T-helper 17 cell (primary cell): ENCODE measurements around the gene TAF3. TPM values are rescaled to one million over a fixed set of nuclear protein-coding genes. Genes with fewer than 3 reads are reported as not detected.

Experiments
- ATAC-seq: fragments of 150-1000 bp; cut with Tn5 transposase; 2 replicates; pipeline ENCODE4 v1.10.0; 2021; ENCODE audit warnings: mild to moderate bottlenecking, moderate library complexity
- DNase-seq, 3 donors: peaks; one replicate each; pipeline versions ENCODE4 v3.0.0 to v3.0.0-alpha.2; 2020 to 2021
- H3K9me3 ChIP-seq: one replicate; pipeline ENCODE4 v1.7.0; 2013; ENCODE audit warnings: low read length, mild to moderate bottlenecking; ENCODE audit not compliant: control insufficient read depth, poor library complexity, severe bottlenecking
- H3K27ac Mint-ChIP-seq: one replicate; pipeline ENCODE4 v1.8.0; 2022; ENCODE audit warnings: mild to moderate bottlenecking, moderate library complexity, mixed read lengths
- H3K27me3 Mint-ChIP-seq: one replicate; pipeline ENCODE4 v1.8.0; 2022; ENCODE audit warnings: mixed read lengths
- H3K36me3 Mint-ChIP-seq: one replicate; pipeline ENCODE4 v1.8.0; 2022; ENCODE audit warnings: low read depth, mixed read lengths
- H3K4me1 Mint-ChIP-seq: one replicate; pipeline ENCODE4 v1.8.0; 2022; ENCODE audit warnings: mild to moderate bottlenecking, mixed read lengths
- H3K4me3 Mint-ChIP-seq: one replicate; pipeline ENCODE4 v1.8.0; 2022; ENCODE audit warnings: mild to moderate bottlenecking, moderate library complexity, mixed read lengths
- total RNA-seq, 4 donors: library from RNA in 2 of 4; stranded (reverse) in 2 of 4; gene quantifications; one replicate each; pipeline ENCODE4 v1.2.3 and lab custom pipeline; 2022 to 2026

The TAF3 gene
- total RNA-seq, 2 donors from 2014 or later, result 17.0 to 18.4 TPM

DNA sequence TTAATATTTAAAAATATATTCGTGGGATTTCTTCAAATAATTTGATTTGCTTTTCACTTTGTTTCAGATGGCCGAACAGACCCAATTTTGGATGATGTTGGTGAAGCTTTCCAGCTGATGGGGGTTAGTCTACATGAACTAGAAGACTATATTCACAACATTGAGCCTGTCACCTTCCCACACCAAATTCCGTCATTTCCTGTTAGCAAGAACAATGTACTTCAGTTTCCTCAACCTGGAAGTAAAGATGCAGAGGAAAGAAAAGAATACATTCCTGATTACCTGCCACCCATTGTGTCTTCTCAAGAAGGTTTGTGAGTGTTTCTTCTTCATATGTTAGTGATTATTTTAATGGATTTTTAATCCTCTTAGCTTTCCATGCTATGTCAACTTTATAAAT lies 5.9 kb downstream of the TAF3 start:
- Mint-ChIP-seq H3K36me3 (peaks cover 10% of the 10 kb centered on the region), H3K4me1 (peaks cover 36% of the 10 kb centered on the region), H3K27ac (no peak overlapping the region), H3K4me3 (no peak overlapping the region), H3K27me3 (no peaks in the 10 kb centered on the region)
- H3K9me3 ChIP-seq, result no peaks in the 10 kb centered on the region
- no peak for DNase-seq
- ATAC-seq, result no peak

DNA sequence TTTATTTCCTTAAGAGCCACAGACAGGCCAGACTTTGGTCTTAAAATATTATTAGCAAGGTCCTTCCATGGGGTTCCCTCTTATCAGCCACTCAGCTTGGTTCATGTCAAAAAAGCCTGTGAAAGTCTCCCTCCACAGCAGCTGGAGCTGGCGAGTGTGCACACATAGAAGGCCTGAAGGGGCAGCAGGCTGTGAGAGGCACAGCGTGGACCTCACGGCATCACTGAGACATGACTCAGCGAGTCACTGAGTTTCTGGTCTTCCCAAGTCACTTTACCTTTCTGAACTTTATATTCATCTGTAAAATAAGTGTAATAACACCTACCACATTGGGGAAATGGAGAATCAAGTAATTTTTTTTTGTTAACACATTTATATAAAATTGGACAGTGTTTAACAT lies 8.7 kb downstream of the TAF3 start:
- Mint-ChIP-seq H3K27me3 (no peaks in the 10 kb centered on the region), H3K4me1 (peaks cover 33% of the 10 kb centered on the region), H3K36me3 (peaks cover 10% of the 10 kb centered on the region), H3K4me3 (no peak overlapping the region), H3K27ac (peak overlapping the region; percentile 37)
- no peak for ATAC-seq
- DNase-seq, result no peak
- H3K9me3 ChIP-seq, result no peaks in the 10 kb centered on the region

GRCh38 chr10:7829289-7829834 lies 11.1 kb downstream of the TAF3 start:
- Mint-ChIP-seq H3K27me3 (no peaks in the 10 kb centered on the region), H3K4me3 (no peak overlapping the region), H3K27ac (peak overlapping the region; percentile 68), H3K36me3 (peaks cover 10% of the 10 kb centered on the region), H3K4me1 (peaks cover 43% of the 10 kb centered on the region)
- DNase-seq (no peak), ATAC-seq (no peak)
- no peaks in the 10 kb centered on the region for H3K9me3 ChIP-seq

GRCh38 chr10:7832060-7832459 lies 13.8 kb downstream of the TAF3 start:
- no peak for ATAC-seq
- Mint-ChIP-seq H3K4me3 (no peak overlapping the region), H3K4me1 (peaks cover 45% of the 10 kb centered on the region), H3K36me3 (peaks cover 4% of the 10 kb centered on the region), H3K27ac (no peak overlapping the region), H3K27me3 (no peaks in the 10 kb centered on the region)
- no peak for DNase-seq
- H3K9me3 ChIP-seq, result no peaks in the 10 kb centered on the region

GRCh38 chr10:7833210-7833609 lies 14.9 kb downstream of the TAF3 start:
- H3K9me3 ChIP-seq, result no peaks in the 10 kb centered on the region
- DNase-seq (no peak), ATAC-seq (no peak)
- peaks cover 4% of the 10 kb centered on the region for H3K36me3 Mint-ChIP-seq
- peak overlapping the region; percentile 21 for H3K27ac Mint-ChIP-seq
- peaks cover 45% of the 10 kb centered on the region for H3K4me1 Mint-ChIP-seq
- no peaks in the 10 kb centered on the region for H3K27me3 Mint-ChIP-seq
- H3K4me3 Mint-ChIP-seq, result no peak overlapping the region

DNA sequence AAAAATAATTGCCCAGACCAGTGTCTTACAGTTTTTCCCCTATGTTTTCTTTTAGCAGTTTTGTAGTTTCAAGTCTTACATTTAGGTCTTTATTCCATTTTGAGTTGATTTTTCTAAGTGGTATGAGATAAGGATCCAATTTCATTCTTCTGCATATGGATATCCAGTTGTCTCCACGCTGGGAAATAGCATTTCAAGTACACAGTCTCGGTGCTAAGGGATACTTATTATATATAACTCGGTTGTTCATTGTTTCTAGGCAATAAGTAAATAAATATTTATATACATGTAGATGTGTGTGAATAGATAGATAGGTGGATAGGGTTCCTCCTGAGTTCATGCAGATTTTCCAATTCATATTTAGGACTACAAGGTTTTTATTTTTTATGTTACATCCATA lies 16.0 kb downstream of the TAF3 start:
- Mint-ChIP-seq H3K36me3 (peaks cover 4% of the 10 kb centered on the region), H3K27me3 (no peaks in the 10 kb centered on the region), H3K4me1 (peaks cover 45% of the 10 kb centered on the region), H3K27ac (no peak overlapping the region), H3K4me3 (no peak overlapping the region)
- DNase-seq (no peak), ATAC-seq (no peak)
- no peaks in the 10 kb centered on the region for H3K9me3 ChIP-seq

DNA sequence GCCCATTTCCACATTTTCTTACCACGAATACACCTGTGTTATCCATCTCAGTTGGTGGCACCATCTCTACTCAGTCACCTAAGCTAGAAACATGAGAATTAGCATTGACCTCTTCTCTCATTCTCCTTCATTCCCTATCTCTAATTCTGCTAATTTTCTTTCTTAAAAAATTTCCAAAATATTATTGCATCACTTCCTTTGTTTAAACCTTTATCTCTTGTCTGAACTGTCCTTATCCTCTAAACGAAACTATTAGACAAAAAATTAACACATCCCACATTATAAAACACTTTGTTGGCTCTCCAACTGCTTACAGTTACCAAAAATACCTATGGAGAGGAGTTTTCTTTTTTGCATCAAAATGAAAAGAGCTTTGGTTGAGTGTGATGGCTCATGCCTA lies 18.3 kb downstream of the TAF3 start:
- H3K27me3 Mint-ChIP-seq, result no peaks in the 10 kb centered on the region
- DNase-seq, result no peak
- no peak overlapping the region for H3K4me3 Mint-ChIP-seq
- peaks cover 34% of the 10 kb centered on the region for H3K4me1 Mint-ChIP-seq
- peaks cover 5% of the 10 kb centered on the region for H3K36me3 Mint-ChIP-seq
- no peak for ATAC-seq
- no peaks in the 10 kb centered on the region for H3K9me3 ChIP-seq
- H3K27ac Mint-ChIP-seq, result peak overlapping the region; percentile 59

DNA sequence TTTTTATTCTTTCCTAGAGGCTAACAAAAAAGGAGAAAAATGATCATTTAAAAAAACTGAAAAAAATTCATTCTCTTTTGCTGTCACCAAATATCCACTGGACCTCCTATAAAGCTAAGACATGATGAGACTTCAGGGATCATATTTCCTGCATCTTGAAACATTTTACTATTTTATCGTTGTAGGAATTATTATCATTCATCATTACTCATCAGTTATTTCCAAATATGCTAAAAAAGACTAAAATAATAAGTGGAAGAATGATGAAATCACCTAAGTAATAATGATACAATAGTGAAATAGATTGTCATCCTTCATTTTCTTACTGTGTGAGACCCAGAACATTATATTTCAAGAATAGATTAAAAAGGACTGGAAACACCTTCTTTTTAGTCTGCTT lies 28.3 kb downstream of the TAF3 start:
- Mint-ChIP-seq H3K4me1 (peaks cover 14% of the 10 kb centered on the region), H3K4me3 (no peak overlapping the region), H3K27me3 (no peaks in the 10 kb centered on the region), H3K36me3 (no peaks in the 10 kb centered on the region), H3K27ac (no peak overlapping the region)
- H3K9me3 ChIP-seq, result no peaks in the 10 kb centered on the region
- no peak for ATAC-seq
- no peak for DNase-seq

GRCh38 chr10:7853226-7853842 lies 35.0 kb downstream of the TAF3 start:
- no peaks in the 10 kb centered on the region for H3K27me3 Mint-ChIP-seq
- peaks cover 33% of the 10 kb centered on the region for H3K4me1 Mint-ChIP-seq
- no peaks in the 10 kb centered on the region for H3K9me3 ChIP-seq
- no peak overlapping the region for H3K27ac Mint-ChIP-seq
- DNase-seq, result no peak
- no peak overlapping the region for H3K4me3 Mint-ChIP-seq
- ATAC-seq, result no peak
- H3K36me3 Mint-ChIP-seq, result peaks cover 2% of the 10 kb centered on the region

DNA sequence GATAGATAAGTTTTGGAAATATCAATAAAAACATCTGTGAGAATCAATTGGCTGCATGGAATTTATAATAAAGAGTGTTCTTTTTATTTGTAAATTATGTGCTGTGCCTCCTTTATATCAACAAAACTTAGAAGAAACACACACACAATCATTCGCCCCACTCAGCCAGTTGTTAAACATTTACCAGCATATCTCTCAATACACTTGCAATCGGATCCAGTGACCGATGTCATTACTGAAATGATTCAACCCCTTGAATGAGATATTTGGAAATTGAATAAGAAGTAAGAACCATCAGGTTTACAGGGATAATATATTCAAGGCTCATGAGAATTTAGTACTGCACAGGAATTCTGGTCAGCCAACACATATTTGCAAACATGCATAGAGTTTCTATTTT lies 35.6 kb downstream of the TAF3 start:
- H3K27ac Mint-ChIP-seq, result no peak overlapping the region

GRCh38 chr10:7855205-7855604 lies 36.9 kb downstream of the TAF3 start:
- ATAC-seq (no peak), DNase-seq (no peak)
- H3K4me3 Mint-ChIP-seq, result no peak overlapping the region
- H3K36me3 Mint-ChIP-seq, result peaks cover 2% of the 10 kb centered on the region
- no peaks in the 10 kb centered on the region for H3K9me3 ChIP-seq
- no peaks in the 10 kb centered on the region for H3K27me3 Mint-ChIP-seq
- H3K4me1 Mint-ChIP-seq, result peaks cover 33% of the 10 kb centered on the region
- no peak overlapping the region for H3K27ac Mint-ChIP-seq

More for the DNA sequence above, 35.6 kb downstream of the TAF3 start:
- DNase-seq, result no peak
- no peak overlapping the region for H3K4me3 Mint-ChIP-seq
- ATAC-seq, result no peak
- H3K4me1 Mint-ChIP-seq, result peaks cover 33% of the 10 kb centered on the region
- no peaks in the 10 kb centered on the region for H3K9me3 ChIP-seq
- H3K27me3 Mint-ChIP-seq, result no peaks in the 10 kb centered on the region
- H3K36me3 Mint-ChIP-seq, result peaks cover 2% of the 10 kb centered on the region

DNA sequence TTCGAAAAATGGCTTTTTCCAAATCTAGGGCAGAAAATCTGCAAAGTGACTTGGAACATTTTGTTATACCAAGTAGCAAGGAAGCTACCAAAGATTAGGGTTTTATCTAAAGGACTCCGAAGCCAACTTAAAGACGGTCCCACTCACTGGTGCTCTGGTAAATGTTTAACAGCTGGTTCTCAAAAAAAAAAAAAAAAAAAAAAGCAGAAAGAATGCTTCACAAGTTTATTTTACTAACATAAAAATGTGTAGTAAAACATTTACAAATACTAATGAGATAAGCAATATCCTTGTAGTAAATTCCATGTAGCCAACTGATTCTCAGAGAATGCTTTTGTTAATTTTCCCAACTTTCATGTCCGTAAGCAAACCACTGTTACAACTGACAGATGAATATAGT lies 38.4 kb downstream of the TAF3 start:
- Mint-ChIP-seq H3K27me3 (no peaks in the 10 kb centered on the region), H3K4me3 (no peak overlapping the region), H3K27ac (no peak overlapping the region), H3K4me1 (peaks cover 30% of the 10 kb centered on the region), H3K36me3 (peaks cover 4% of the 10 kb centered on the region)
- no peaks in the 10 kb centered on the region for H3K9me3 ChIP-seq
- DNase-seq (no peak), ATAC-seq (no peak)

DNA sequence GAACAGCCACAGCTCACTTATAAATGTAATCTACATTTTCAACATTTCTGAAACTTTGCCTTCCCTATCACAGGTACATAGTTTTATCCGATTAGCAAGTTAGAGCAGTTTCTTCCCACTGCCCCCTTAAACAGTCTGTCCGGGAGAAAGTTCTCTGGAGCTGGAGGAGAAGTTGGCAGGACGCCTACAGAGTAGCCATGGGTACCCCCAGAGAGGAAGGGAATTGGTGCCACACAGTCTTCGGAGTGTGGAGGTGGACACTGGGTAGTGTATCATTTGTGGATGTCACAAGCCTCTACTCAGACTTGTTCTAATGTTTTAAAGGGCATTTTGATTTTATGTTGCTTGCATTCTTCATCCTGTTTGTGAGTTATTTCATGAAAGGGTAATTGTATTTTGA lies 39.0 kb downstream of the TAF3 start:
- Mint-ChIP-seq H3K4me3 (no peak overlapping the region), H3K27ac (no peak overlapping the region), H3K4me1 (peaks cover 29% of the 10 kb centered on the region), H3K36me3 (peaks cover 7% of the 10 kb centered on the region), H3K27me3 (no peaks in the 10 kb centered on the region)
- H3K9me3 ChIP-seq, result no peaks in the 10 kb centered on the region
- ATAC-seq (no peak), DNase-seq (no peak)

GRCh38 chr10:7861509-7862120 lies 43.3 kb downstream of the TAF3 start:
- peaks cover 30% of the 10 kb centered on the region for H3K4me1 Mint-ChIP-seq
- H3K36me3 Mint-ChIP-seq, result peaks cover 5% of the 10 kb centered on the region
- H3K27ac Mint-ChIP-seq, result no peak overlapping the region
- no peaks in the 10 kb centered on the region for H3K9me3 ChIP-seq
- no peak overlapping the region for H3K4me3 Mint-ChIP-seq
- H3K27me3 Mint-ChIP-seq, result no peaks in the 10 kb centered on the region
- no peak for ATAC-seq
- DNase-seq, result no peak
